PFSK-1 (cell line): Measurements from ENCODE around the gene DIP2C.

Experiments
- FOXP2 ChIP-seq: optimal IDR thresholded peaks from 2 replicates; pipeline ENCODE3; 2011; ENCODE audit warnings: borderline replicate concordance, control low read depth, inconsistent platforms; ENCODE audit not compliant: insufficient read depth; ENCODE audit errors: extremely low read length, extremely low read depth
- POLR2AphosphoS5 ChIP-seq: IDR thresholded peaks from 2 replicates; pipeline ENCODE4 v1.6.1; 2012; ENCODE audit warnings: low read depth, mild to moderate bottlenecking, control low read depth, low read length, moderate library complexity
- SIN3A ChIP-seq: IDR thresholded peaks from 2 replicates; pipeline ENCODE4 v1.6.1; 2012; ENCODE audit warnings: mild to moderate bottlenecking, low read length, moderate library complexity, borderline replicate concordance; ENCODE audit not compliant: insufficient read depth
- TAF1 ChIP-seq: IDR thresholded peaks from 2 replicates; pipeline ENCODE4 v1.6.1; 2012; ENCODE audit warnings: low read length, control low read depth, borderline replicate concordance; ENCODE audit not compliant: insufficient read depth
- TF ChIP-seq, protein P1 (sequence below), 2 experiments: IDR thresholded peaks; 2 replicates each; pipeline versions ENCODE4 v1.6.1 to v1.8.0; 2011 to 2012; ENCODE audit warnings: low read depth in 2 of 2, low read length in 2 of 2, control low read depth in 1 of 2, inconsistent platforms in 1 of 2, mild to moderate bottlenecking in 1 of 2, moderate library complexity in 1 of 2; ENCODE audit not compliant: insufficient read depth in 1 of 2

- TF ChIP-seq POLR2AphosphoS5 (no peak), FOXP2 (no peak), TAF1 (no peak), SIN3A (no peak)
- TF ChIP-seq, protein P1, sequence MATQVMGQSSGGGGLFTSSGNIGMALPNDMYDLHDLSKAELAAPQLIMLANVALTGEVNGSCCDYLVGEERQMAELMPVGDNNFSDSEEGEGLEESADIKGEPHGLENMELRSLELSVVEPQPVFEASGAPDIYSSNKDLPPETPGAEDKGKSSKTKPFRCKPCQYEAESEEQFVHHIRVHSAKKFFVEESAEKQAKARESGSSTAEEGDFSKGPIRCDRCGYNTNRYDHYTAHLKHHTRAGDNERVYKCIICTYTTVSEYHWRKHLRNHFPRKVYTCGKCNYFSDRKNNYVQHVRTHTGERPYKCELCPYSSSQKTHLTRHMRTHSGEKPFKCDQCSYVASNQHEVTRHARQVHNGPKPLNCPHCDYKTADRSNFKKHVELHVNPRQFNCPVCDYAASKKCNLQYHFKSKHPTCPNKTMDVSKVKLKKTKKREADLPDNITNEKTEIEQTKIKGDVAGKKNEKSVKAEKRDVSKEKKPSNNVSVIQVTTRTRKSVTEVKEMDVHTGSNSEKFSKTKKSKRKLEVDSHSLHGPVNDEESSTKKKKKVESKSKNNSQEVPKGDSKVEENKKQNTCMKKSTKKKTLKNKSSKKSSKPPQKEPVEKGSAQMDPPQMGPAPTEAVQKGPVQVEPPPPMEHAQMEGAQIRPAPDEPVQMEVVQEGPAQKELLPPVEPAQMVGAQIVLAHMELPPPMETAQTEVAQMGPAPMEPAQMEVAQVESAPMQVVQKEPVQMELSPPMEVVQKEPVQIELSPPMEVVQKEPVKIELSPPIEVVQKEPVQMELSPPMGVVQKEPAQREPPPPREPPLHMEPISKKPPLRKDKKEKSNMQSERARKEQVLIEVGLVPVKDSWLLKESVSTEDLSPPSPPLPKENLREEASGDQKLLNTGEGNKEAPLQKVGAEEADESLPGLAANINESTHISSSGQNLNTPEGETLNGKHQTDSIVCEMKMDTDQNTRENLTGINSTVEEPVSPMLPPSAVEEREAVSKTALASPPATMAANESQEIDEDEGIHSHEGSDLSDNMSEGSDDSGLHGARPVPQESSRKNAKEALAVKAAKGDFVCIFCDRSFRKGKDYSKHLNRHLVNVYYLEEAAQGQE (IDR thresholded peaks at IDR 0.05; ENCODE audit: insufficient read depth in 1 of 2, low read depth in 2 of 2, low read length in 2 of 2), result no peak
These were observed 261.5 kb downstream of the DIP2C start for GRCh38 chr10:427761-428519.
